Neural crest cell (in vitro differentiated cells): ENCODE data around the gene PLOD1. TPM values are rescaled to one million over a fixed set of nuclear protein-coding genes. Genes with fewer than 3 reads are reported as not detected.
A peak's percentile ranks its signal among the peaks of the same experiment; 100 is the strongest.

Experiments
- DNase-seq: peaks from one replicate; pipeline ENCODE4 v3.0.0; 2021; ENCODE audit warnings: low read depth, mixed read lengths, low spot score
- H3K27ac Mint-ChIP-seq: one replicate; pipeline ENCODE4 v1.8.0; 2021; ENCODE audit warnings: mild to moderate bottlenecking, mixed read lengths; ENCODE audit not compliant: unreplicated experiment
- H3K27me3 Mint-ChIP-seq: 2 replicates; pipeline ENCODE4 v1.8.0; 2021; ENCODE audit warnings: low read depth, mild to moderate bottlenecking, mixed read lengths
- H3K36me3 Mint-ChIP-seq: 2 replicates; pipeline ENCODE4 v1.8.0; 2021; ENCODE audit warnings: low read depth, mild to moderate bottlenecking, mixed read lengths
- H3K4me1 Mint-ChIP-seq: 2 replicates; pipeline ENCODE4 v1.8.0; 2021; ENCODE audit warnings: mixed read lengths
- H3K4me3 Mint-ChIP-seq: one replicate; pipeline ENCODE4 v1.8.0; 2021; ENCODE audit warnings: mild to moderate bottlenecking, mixed read lengths
- H3K9me3 Mint-ChIP-seq: 2 replicates; pipeline ENCODE4 v1.8.0; 2021; ENCODE audit warnings: mixed read lengths
- CTCF ChIP-seq: fragments of 200-600 bp; sonication (generic); conservative IDR thresholded peaks from 2 replicates; pipeline ENCODE4 v1.5.0; 2021; ENCODE audit warnings: antibody characterized with exemption, mild to moderate bottlenecking
- total RNA-seq: library from RNA; stranded (reverse); gene quantifications from 2 replicates; pipeline ENCODE4 v1.2.1, GENCODE V29; 2021

Gene PLOD1
- total RNA-seq, 1 donor from 2014 or later = 58.7 TPM

GRCh38 chr1:11984576-11984975, 50.1 kb downstream of the PLOD1 start:
- H3K27me3 Mint-ChIP-seq = no peaks in the 10 kb centered on the region
- peaks cover 7% of the 10 kb centered on the region for H3K36me3 Mint-ChIP-seq
- no peak for TF ChIP-seq CTCF
- no peaks in the 10 kb centered on the region for H3K9me3 Mint-ChIP-seq
- no peak overlapping the region for H3K27ac Mint-ChIP-seq
- peak overlapping the region; percentile 33 for H3K4me3 Mint-ChIP-seq
- no peak for DNase-seq
- H3K4me1 Mint-ChIP-seq = peaks cover 20% of the 10 kb centered on the region

- H3K9me3 Mint-ChIP-seq = no peaks in the 10 kb centered on the region
- no peak overlapping the region for H3K27ac Mint-ChIP-seq
- H3K27me3 Mint-ChIP-seq = no peaks in the 10 kb centered on the region
- no peak overlapping the region for H3K4me3 Mint-ChIP-seq
- no peak for TF ChIP-seq CTCF
- DNase-seq = no peak
- peaks cover 7% of the 10 kb centered on the region for H3K36me3 Mint-ChIP-seq
- peaks cover 17% of the 10 kb centered on the region for H3K4me1 Mint-ChIP-seq
Observed at GRCh38 chr1:11985171-11985570, 50.7 kb downstream of the PLOD1 start.

- Mint-ChIP-seq H3K4me1 (peaks cover 14% of the 10 kb centered on the region), H3K9me3 (no peaks in the 10 kb centered on the region), H3K27ac (no peak overlapping the region), H3K27me3 (no peaks in the 10 kb centered on the region), H3K4me3 (no peak overlapping the region), H3K36me3 (peaks cover 12% of the 10 kb centered on the region)
- no peak for TF ChIP-seq CTCF
- no peak for DNase-seq
Observed at GRCh38 chr1:11985851-11986250, 51.3 kb downstream of the PLOD1 start.

- no peak overlapping the region for H3K4me3 Mint-ChIP-seq
- no peaks in the 10 kb centered on the region for H3K4me1 Mint-ChIP-seq
- no peaks in the 10 kb centered on the region for H3K9me3 Mint-ChIP-seq
- no peak for TF ChIP-seq CTCF
- no peak for DNase-seq
- peaks cover 24% of the 10 kb centered on the region for H3K36me3 Mint-ChIP-seq
- no peak overlapping the region for H3K27ac Mint-ChIP-seq
- H3K27me3 Mint-ChIP-seq = no peaks in the 10 kb centered on the region
Observed at GRCh38 chr1:11989669-11990068, 55.2 kb downstream of the PLOD1 start.

GRCh38 chr1:11990303-11991032, 56.0 kb downstream of the PLOD1 start:
- no peak for DNase-seq
- no peak overlapping the region for H3K27ac Mint-ChIP-seq

More at GRCh38 chr1:11990303-11991032, 56.0 kb downstream of the PLOD1 start:
- Mint-ChIP-seq H3K36me3 (peaks cover 24% of the 10 kb centered on the region), H3K4me1 (no peaks in the 10 kb centered on the region), H3K4me3 (no peak overlapping the region), H3K27me3 (no peaks in the 10 kb centered on the region), H3K9me3 (no peaks in the 10 kb centered on the region)
- no peak for TF ChIP-seq CTCF
